Mesothelial cell of epicardium (in vitro differentiated cells): ENCODE results near the gene SLC66A1. TPM values are rescaled to one million over a fixed set of nuclear protein-coding genes. Genes with fewer than 3 reads are reported as not detected.
A peak's percentile ranks its signal among the peaks of the same experiment; 100 is the strongest.

Source experiments
- DNase-seq, 2 experiments: peaks; one replicate each; pipeline ENCODE4 v3.0.0; 2021; ENCODE audit warnings: low spot score in 2 of 2; ENCODE audit not compliant: unreplicated experiment in 2 of 2
- H3K27ac Mint-ChIP-seq: 2 replicates; pipeline ENCODE4 v1.8.0; 2021; ENCODE audit warnings: mixed read lengths
- H3K27me3 Mint-ChIP-seq: 2 replicates; pipeline ENCODE4 v1.8.0; 2021; ENCODE audit warnings: low read depth, mixed read lengths
- H3K36me3 Mint-ChIP-seq: 2 replicates; pipeline ENCODE4 v1.8.0; 2021; ENCODE audit warnings: mixed read lengths
- H3K4me1 Mint-ChIP-seq: 2 replicates; pipeline ENCODE4 v1.8.0; 2021; ENCODE audit warnings: mixed read lengths
- H3K4me3 Mint-ChIP-seq: 2 replicates; pipeline ENCODE4 v1.8.0; 2021; ENCODE audit warnings: mild to moderate bottlenecking, moderate library complexity, mixed read lengths
- H3K9me3 Mint-ChIP-seq: 2 replicates; pipeline ENCODE4 v1.8.0; 2021; ENCODE audit warnings: mixed read lengths
- total RNA-seq: library from RNA; stranded (reverse); gene quantifications from 3 replicates; pipeline ENCODE4 v1.2.1, GENCODE V29; 2021
- TF ChIP-seq, protein P1 (sequence below): fragments of 200-600 bp; sonication (generic); IDR thresholded peaks from one replicate; pipeline ENCODE4 v1.5.0; 2021; ENCODE audit warnings: antibody characterized with exemption; ENCODE audit not compliant: unreplicated experiment

Gene SLC66A1
- total RNA-seq, 1 donor from 2014 or later: 20.9 TPM

DNA sequence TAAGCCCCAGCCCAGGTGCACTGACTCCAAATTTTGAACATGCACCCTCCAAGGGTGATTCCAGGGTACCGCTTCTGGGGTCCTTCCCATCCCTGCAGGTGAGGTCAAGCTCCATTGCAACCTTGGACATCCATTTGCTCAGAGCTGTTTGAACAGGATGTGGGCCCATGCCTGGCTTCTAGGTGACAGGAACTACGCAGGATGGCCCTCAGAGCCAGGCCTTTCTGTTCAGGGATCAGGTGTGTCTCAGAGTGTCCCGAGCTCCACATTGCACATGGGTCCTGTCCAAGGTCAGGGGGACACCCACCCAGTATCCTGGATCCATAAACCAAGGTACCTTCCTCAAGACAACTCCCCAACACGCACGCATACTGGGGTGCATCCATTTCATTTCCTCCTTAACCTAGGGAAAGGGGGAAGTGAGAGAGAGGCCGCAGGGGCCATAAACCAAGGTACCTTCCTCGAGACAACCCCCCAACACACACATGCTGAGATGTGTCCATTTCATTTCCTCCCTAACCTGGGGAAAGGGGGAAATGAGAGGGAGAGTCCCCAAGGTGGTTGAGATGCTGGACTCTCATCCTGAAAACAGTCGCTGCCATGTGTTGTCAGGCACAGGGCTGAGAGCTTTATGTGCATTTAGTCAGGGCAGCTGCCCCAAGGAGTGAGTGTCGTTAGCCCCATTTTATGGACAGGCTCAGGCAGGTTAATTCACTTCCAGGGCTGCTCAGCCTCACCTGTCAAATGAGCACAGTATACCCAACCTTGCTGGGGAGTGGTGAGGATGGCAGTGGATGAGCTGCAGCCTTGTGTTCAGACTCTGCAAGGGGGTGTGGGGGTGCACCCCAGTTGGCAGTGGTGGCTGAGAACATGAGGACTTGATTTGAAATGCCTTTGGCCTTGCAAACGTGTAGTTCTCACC is 2.1 kb downstream of the SLC66A1 start:
- H3K36me3 Mint-ChIP-seq: peaks cover 10% of the 10 kb centered on the region
- no peak for DNase-seq
- H3K27me3 Mint-ChIP-seq: no peaks in the 10 kb centered on the region
- peaks cover 19% of the 10 kb centered on the region for H3K4me1 Mint-ChIP-seq
- no peak overlapping the region for H3K4me3 Mint-ChIP-seq
- no peaks in the 10 kb centered on the region for H3K9me3 Mint-ChIP-seq
- H3K27ac Mint-ChIP-seq: no peak overlapping the region
- TF ChIP-seq, protein P1, sequence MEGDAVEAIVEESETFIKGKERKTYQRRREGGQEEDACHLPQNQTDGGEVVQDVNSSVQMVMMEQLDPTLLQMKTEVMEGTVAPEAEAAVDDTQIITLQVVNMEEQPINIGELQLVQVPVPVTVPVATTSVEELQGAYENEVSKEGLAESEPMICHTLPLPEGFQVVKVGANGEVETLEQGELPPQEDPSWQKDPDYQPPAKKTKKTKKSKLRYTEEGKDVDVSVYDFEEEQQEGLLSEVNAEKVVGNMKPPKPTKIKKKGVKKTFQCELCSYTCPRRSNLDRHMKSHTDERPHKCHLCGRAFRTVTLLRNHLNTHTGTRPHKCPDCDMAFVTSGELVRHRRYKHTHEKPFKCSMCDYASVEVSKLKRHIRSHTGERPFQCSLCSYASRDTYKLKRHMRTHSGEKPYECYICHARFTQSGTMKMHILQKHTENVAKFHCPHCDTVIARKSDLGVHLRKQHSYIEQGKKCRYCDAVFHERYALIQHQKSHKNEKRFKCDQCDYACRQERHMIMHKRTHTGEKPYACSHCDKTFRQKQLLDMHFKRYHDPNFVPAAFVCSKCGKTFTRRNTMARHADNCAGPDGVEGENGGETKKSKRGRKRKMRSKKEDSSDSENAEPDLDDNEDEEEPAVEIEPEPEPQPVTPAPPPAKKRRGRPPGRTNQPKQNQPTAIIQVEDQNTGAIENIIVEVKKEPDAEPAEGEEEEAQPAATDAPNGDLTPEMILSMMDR: no peak

DNA sequence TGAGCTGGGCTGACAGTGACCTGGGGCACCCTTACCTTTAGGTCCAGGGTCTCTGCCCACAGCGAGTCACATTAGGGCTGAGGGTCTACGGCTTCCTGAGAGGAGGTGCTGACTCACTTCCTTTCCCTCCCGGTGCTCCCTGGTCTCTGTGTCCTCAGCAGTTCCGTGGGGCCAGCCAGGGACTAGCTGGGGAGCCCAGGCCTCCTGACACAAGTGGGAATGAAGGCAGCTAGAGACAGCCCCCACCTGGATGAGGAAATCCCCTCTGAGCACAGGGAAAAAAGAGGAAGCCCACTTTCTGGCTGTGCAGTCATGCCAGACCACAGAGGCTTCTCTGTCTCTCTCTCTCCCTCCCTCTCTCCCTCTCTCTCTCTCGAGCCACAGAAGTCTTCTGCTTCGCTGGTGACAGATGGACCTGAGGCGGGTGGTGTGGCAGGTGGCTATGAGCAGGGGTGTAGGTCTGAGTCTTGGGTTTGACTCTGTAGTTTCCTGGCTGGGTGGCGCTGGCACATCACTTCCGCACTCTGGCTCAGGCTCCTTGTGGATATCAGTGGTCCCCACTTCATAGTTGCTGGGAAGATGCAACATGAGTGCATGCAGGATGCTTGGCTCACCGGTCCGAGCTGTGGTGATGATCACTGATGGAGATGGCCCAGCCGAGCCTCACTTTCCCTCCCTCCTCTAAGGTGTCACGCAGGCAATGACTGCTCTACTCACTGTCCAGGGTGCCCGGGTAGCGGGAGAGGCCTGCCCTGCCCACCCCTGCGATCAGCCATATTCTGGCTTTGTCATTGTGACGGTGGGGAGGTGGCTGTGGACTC is 3.5 kb downstream of the SLC66A1 start:
- peaks cover 12% of the 10 kb centered on the region for H3K36me3 Mint-ChIP-seq
- no peak overlapping the region for H3K4me3 Mint-ChIP-seq
- TF ChIP-seq, protein P1: no peak
- peaks cover 16% of the 10 kb centered on the region for H3K4me1 Mint-ChIP-seq
- DNase-seq: no peak
- H3K9me3 Mint-ChIP-seq: no peaks in the 10 kb centered on the region
- peak overlapping the region; percentile 12 for H3K27ac Mint-ChIP-seq
- no peaks in the 10 kb centered on the region for H3K27me3 Mint-ChIP-seq

DNA sequence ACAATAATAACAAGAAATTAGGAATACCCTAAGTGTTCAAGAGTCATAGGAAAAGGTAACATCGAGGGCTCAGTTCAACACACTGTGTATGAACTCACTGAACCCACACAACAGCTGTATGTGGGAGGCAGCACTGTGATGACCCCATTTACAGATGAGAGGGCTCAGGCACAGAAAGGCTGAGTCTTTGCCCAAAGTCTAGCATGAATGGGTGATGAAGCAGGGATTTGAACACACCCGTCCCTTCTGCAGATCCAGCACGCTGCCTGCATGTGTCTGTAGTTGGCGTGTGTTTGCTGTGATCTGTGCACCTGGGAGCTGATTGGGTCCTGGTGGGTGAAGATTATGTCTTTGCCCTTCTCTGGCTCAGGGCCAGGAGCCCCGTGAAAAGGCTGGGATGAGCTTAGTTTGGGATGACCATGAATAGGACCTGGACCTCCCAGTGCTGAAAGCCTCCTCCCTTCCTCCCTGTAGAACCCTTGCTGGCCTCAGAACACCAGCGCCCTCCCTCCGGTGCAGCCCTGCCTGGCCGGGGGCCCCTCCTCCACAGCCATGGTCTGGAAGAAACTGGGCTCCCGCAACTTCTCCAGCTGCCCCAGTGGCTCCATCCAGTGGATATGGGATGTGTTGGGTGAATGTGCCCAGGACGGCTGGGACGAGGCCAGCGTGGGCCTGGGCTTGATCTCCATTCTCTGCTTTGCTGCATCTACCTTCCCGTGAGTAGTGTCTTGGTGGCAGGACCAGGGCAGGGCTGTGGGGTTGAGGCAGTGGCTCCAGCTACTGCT is 5.2 kb downstream of the SLC66A1 start:
- TF ChIP-seq, protein P1: no peak
- Mint-ChIP-seq H3K36me3 (peaks cover 14% of the 10 kb centered on the region), H3K4me1 (peaks cover 10% of the 10 kb centered on the region), H3K9me3 (no peaks in the 10 kb centered on the region), H3K27me3 (no peaks in the 10 kb centered on the region), H3K27ac (no peak overlapping the region), H3K4me3 (no peak overlapping the region)
- DNase-seq: no peak

- no peaks in the 10 kb centered on the region for H3K27me3 Mint-ChIP-seq
- peaks cover 16% of the 10 kb centered on the region for H3K36me3 Mint-ChIP-seq
- DNase-seq: no peak
- H3K9me3 Mint-ChIP-seq: no peaks in the 10 kb centered on the region
- no peaks in the 10 kb centered on the region for H3K4me1 Mint-ChIP-seq
- H3K27ac Mint-ChIP-seq: no peak overlapping the region
- no peak overlapping the region for H3K4me3 Mint-ChIP-seq
- TF ChIP-seq, protein P1: no peak
These were observed 7.1 kb downstream of the SLC66A1 start for GRCh38 chr1:19319196-19319595.

DNA sequence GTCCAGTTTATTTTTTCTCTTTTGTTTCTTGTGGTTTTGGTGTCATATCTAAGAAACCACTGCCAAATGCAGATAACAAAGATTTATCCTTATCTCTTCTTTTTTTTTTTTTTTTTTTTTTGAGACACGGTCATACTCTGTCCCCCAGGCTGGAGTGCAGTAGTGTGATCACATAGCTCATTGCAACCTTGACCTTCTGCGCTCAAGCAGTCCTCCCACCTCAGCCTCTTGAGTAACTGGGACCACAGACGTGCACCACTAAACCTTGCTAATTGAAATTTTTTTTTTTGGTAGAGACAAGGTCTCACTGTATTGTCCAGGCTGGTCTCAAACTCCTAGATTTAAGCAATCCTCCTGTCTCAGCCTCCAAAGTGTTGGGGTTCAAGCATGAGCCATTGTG is 8.9 kb downstream of the SLC66A1 start:
- H3K4me3 Mint-ChIP-seq: no peak overlapping the region
- no peaks in the 10 kb centered on the region for H3K4me1 Mint-ChIP-seq
- no peak overlapping the region for H3K27ac Mint-ChIP-seq
- H3K9me3 Mint-ChIP-seq: no peaks in the 10 kb centered on the region
- TF ChIP-seq, protein P1: no peak
- DNase-seq: no peak
- H3K27me3 Mint-ChIP-seq: no peaks in the 10 kb centered on the region
- peaks cover 16% of the 10 kb centered on the region for H3K36me3 Mint-ChIP-seq
